Suprapubic skin (tissue), 4 donors: ENCODE measurements around the gene PHF3.

Experiments
- POLR2A ChIP-seq, 2 donors: fragments of 450-650 bp; IDR thresholded peaks; one replicate each; pipeline ENCODE4 v1.6.1; 2017; ENCODE audit warnings: antibody characterized with exemption in 2 of 2, mild to moderate bottlenecking in 2 of 2, moderate library complexity in 2 of 2
- POLR2AphosphoS5 ChIP-seq, 3 donors: sonication (generic); formaldehyde crosslinking; IDR thresholded peaks; one replicate each; pipeline ENCODE4 v1.6.1; 2017; ENCODE audit warnings: antibody characterized with exemption in 3 of 3
- TF ChIP-seq, protein P1 (sequence below), 2 donors: fragments of 200-600 bp in 1 of 2; fragments of 450-650 bp in 1 of 2; sonication (generic) in 1 of 2; IDR thresholded peaks; one replicate each; pipeline ENCODE4 v1.5.1; 2016 to 2019; ENCODE audit warnings: antibody characterized with exemption in 2 of 2, mild to moderate bottlenecking in 1 of 2, moderate library complexity in 1 of 2

DNA sequence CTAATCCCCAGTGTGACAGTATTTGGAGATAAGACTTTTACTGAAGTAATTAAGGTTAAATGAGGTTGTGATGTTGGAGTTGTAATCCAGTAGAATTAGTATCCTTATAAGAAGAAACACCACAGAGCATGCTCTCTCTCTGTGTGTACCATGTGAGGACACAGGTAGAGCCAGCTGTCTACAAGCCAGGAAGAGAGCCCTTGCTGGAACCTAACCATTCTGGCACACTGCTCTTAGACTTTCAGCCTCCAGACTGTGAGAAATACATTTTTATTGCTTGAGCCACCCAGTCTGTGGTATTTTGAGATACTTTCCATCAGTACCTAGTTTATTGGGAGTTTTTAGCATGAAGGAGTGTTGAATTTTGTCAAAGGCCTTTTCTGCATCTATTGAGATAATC is 110.2 kb downstream of the PHF3 start:
- TF ChIP-seq, protein P1, sequence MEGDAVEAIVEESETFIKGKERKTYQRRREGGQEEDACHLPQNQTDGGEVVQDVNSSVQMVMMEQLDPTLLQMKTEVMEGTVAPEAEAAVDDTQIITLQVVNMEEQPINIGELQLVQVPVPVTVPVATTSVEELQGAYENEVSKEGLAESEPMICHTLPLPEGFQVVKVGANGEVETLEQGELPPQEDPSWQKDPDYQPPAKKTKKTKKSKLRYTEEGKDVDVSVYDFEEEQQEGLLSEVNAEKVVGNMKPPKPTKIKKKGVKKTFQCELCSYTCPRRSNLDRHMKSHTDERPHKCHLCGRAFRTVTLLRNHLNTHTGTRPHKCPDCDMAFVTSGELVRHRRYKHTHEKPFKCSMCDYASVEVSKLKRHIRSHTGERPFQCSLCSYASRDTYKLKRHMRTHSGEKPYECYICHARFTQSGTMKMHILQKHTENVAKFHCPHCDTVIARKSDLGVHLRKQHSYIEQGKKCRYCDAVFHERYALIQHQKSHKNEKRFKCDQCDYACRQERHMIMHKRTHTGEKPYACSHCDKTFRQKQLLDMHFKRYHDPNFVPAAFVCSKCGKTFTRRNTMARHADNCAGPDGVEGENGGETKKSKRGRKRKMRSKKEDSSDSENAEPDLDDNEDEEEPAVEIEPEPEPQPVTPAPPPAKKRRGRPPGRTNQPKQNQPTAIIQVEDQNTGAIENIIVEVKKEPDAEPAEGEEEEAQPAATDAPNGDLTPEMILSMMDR (IDR thresholded peaks at IDR 0.05), result no peak
- TF ChIP-seq POLR2AphosphoS5 (IDR thresholded peaks at IDR 0.05) (no peak), POLR2A (IDR thresholded peaks at IDR 0.05) (no peak)
